ENCODE data around the gene FREM2.

- TF ChIP-seq POLR2A (IDR thresholded peaks at IDR 0.05) = no peak
- no peak for TF ChIP-seq CTCF (IDR thresholded peaks at IDR 0.05)
These were observed 661 bp downstream of the FREM2 start for GRCh38 chr13:38687246-38688229.
